ENCODE results near the gene HOXA3. TPM values are rescaled to one million over a fixed set of nuclear protein-coding genes. Genes with fewer than 3 reads are reported as not detected.

Gene HOXA3
- polyA plus RNA-seq, 1 of the 3 experiments (the other 2 are of a cell fraction): 0.15 TPM

GRCh38 chr7:27064661-27065060 lies 87.7 kb downstream of the HOXA3 start:
- Histone ChIP-seq H2AFZ (ENCODE audit: low read depth) (no peak overlapping the region), H3K27ac (ENCODE audit: low read depth in 2 of 2, low read length in 1 of 2) (no peak overlapping the region), H4K20me1 (ENCODE audit: insufficient read depth) (no peaks in the 10 kb centered on the region), H3K4me3 (ENCODE audit: low read depth in 2 of 2, low read length in 1 of 2) (no peak overlapping the region), H3K9ac (no peak overlapping the region), H3K36me3 (replicated peaks in 1 of 2; ENCODE audit: control insufficient read depth in 1 of 2, insufficient read depth in 2 of 2, low read length in 1 of 2) (no peaks in the 10 kb centered on the region), H3K9me3 (no peaks in the 10 kb centered on the region), H3K4me1 (ENCODE audit: control insufficient read depth in 1 of 2, insufficient read depth in 2 of 2, low read depth in 1 of 2, low read length in 1 of 2) (no peaks in the 10 kb centered on the region), H3K4me2 (no peak overlapping the region), H3K9me2 (no peaks in the 10 kb centered on the region), H3K79me2 (ENCODE audit: insufficient read depth) (no peaks in the 10 kb centered on the region), H3K27me3 (ENCODE audit: insufficient read depth) (peaks cover 35% of the 10 kb centered on the region), H3F3A (replicated peaks; ENCODE audit: insufficient read depth) (no peaks in the 10 kb centered on the region)
- TF ChIP-seq RFX5 (IDR thresholded peaks at IDR 0.05; ENCODE audit: low read length): no peak
- no peak for TF ChIP-seq NRF1 (IDR thresholded peaks at IDR 0.05; ENCODE audit: low read depth, low read length)
- no peak for TF ChIP-seq EZH2phosphoT487 (IDR thresholded peaks at IDR 0.05; ENCODE audit: borderline replicate concordance, low read depth)
- TF ChIP-seq, protein P1, sequence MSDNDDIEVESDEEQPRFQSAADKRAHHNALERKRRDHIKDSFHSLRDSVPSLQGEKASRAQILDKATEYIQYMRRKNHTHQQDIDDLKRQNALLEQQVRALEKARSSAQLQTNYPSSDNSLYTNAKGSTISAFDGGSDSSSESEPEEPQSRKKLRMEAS (IDR thresholded peaks at IDR 0.05; ENCODE audit: low read depth): no peak
- TF ChIP-seq, protein P2, sequence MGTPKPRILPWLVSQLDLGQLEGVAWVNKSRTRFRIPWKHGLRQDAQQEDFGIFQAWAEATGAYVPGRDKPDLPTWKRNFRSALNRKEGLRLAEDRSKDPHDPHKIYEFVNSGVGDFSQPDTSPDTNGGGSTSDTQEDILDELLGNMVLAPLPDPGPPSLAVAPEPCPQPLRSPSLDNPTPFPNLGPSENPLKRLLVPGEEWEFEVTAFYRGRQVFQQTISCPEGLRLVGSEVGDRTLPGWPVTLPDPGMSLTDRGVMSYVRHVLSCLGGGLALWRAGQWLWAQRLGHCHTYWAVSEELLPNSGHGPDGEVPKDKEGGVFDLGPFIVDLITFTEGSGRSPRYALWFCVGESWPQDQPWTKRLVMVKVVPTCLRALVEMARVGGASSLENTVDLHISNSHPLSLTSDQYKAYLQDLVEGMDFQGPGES (IDR thresholded peaks at IDR 0.05; ENCODE audit: low read depth, low read length): no peak
- no peak for TF ChIP-seq PBX3 (IDR thresholded peaks at IDR 0.05)
- no peak for TF ChIP-seq ELF1 (IDR thresholded peaks at IDR 0.05)
- TF ChIP-seq RAD21 (IDR thresholded peaks at IDR 0.05; ENCODE audit: low read length): no peak
- no peak for TF ChIP-seq JUND (IDR thresholded peaks at IDR 0.05)
- TF ChIP-seq, protein P3, sequence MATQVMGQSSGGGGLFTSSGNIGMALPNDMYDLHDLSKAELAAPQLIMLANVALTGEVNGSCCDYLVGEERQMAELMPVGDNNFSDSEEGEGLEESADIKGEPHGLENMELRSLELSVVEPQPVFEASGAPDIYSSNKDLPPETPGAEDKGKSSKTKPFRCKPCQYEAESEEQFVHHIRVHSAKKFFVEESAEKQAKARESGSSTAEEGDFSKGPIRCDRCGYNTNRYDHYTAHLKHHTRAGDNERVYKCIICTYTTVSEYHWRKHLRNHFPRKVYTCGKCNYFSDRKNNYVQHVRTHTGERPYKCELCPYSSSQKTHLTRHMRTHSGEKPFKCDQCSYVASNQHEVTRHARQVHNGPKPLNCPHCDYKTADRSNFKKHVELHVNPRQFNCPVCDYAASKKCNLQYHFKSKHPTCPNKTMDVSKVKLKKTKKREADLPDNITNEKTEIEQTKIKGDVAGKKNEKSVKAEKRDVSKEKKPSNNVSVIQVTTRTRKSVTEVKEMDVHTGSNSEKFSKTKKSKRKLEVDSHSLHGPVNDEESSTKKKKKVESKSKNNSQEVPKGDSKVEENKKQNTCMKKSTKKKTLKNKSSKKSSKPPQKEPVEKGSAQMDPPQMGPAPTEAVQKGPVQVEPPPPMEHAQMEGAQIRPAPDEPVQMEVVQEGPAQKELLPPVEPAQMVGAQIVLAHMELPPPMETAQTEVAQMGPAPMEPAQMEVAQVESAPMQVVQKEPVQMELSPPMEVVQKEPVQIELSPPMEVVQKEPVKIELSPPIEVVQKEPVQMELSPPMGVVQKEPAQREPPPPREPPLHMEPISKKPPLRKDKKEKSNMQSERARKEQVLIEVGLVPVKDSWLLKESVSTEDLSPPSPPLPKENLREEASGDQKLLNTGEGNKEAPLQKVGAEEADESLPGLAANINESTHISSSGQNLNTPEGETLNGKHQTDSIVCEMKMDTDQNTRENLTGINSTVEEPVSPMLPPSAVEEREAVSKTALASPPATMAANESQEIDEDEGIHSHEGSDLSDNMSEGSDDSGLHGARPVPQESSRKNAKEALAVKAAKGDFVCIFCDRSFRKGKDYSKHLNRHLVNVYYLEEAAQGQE (IDR thresholded peaks at IDR 0.05; ENCODE audit: low read depth, low read length): no peak
- TF ChIP-seq TEAD4 (IDR thresholded peaks at IDR 0.05; ENCODE audit: borderline replicate concordance, insufficient read depth): no peak
- TF ChIP-seq EP300 (IDR thresholded peaks at IDR 0.05; ENCODE audit: borderline replicate concordance in 1 of 2, low read depth in 1 of 2, low read length in 1 of 2): no peak
- TF ChIP-seq NFIC (IDR thresholded peaks at IDR 0.05; ENCODE audit: borderline replicate concordance): no peak
- CTCF ChIA-PET: no interaction called here
- POLR2A ChIA-PET: no interaction called here
- 13% methylated on average over 2 of the region's 2 CpGs for WGBS (ENCODE audit: low lambda C conversion rate)
- no peak for DNase-seq
